K562 (cell line): ENCODE measurements around the gene PHKG2. TPM values are rescaled to one million over a fixed set of nuclear protein-coding genes. Genes with fewer than 3 reads are reported as not detected.

Source experiments
- CBFB ChIP-seq: sonication (generic); formaldehyde crosslinking; IDR thresholded peaks from 2 replicates; pipeline ENCODE4 v1.4.0; 2020; ENCODE audit warnings: mild to moderate bottlenecking, missing genetic modification reagents
- KAT7 ChIP-seq: sonication (generic); formaldehyde crosslinking; IDR thresholded peaks from 2 replicates; pipeline ENCODE4 v1.8.0; 2022; ENCODE audit warnings: missing genetic modification reagents, mild to moderate bottlenecking, borderline replicate concordance
- KDM1A ChIP-seq, 2 experiments: fragments of 450-650 bp; IDR thresholded peaks; 2 replicates each; pipeline ENCODE4 v1.6.1; 2016; ENCODE audit warnings: mild to moderate bottlenecking in 2 of 2
- KDM5B ChIP-seq: fragments of 200-600 bp; sonication (generic); IDR thresholded peaks from 2 replicates; pipeline ENCODE4 v1.6.1; 2012; ENCODE audit warnings: low read depth, mild to moderate bottlenecking, moderate library complexity, low read length, control low read depth, inconsistent platforms; ENCODE audit not compliant: insufficient replicate concordance
- MTA3 ChIP-seq: fragments of 450-650 bp; formaldehyde crosslinking; IDR thresholded peaks from 2 replicates; pipeline ENCODE4 v1.6.1; 2017; ENCODE audit warnings: mild to moderate bottlenecking, borderline replicate concordance
- TBP ChIP-seq: optimal IDR thresholded peaks from 2 replicates; pipeline ENCODE3; 2011; ENCODE audit warnings: low read depth, low read length, improper control_type of control experiment
- ZNF146 ChIP-seq: IDR thresholded peaks from one replicate; pipeline ENCODE4 v1.6.1; 2018; ENCODE audit warnings: missing compliant biosample characterization; ENCODE audit not compliant: unreplicated experiment
- ZNF212 ChIP-seq: fragments of 450-650 bp; formaldehyde crosslinking; IDR thresholded peaks from 2 replicates; pipeline ENCODE4 v1.4.0; 2020; ENCODE audit warnings: mild to moderate bottlenecking
- ZNF444 ChIP-seq: fragments of 250-450 bp; sonication (Bioruptor Pico); IDR thresholded peaks from 2 replicates; pipeline ENCODE4 v1.4.0; 2020; ENCODE audit warnings: mild to moderate bottlenecking, moderate library complexity
- polyA plus RNA-seq, 8 experiments: library from polyadenylated mRNA; depleted of rRNA in 4 of 8; stranded (reverse) in 5 of 8; unstranded in 3 of 8; fragments of >200 nt; fragmentation: Nextera tagmentation in 2 of 8; fragmentation: Illumina TruSeq in 1 of 8; extraction: Ambion mirVana in 2 of 8; extraction: Trizol in 1 of 8; gene quantifications; 2 replicates each; pipeline versions ENCODE4 v1.2.1 to v1.2.3, GENCODE V29; 2011 to 2014; ENCODE audit warnings: inconsistent platforms in 1 of 8, missing spikeins in 1 of 8
- total RNA-seq, 7 experiments: library from RNA; depleted of rRNA in 6 of 7; stranded (reverse); fragments of >200 nt in 6 of 7; fragmentation: Illumina TruSeq in 2 of 7; extraction: Trizol in 2 of 7; gene quantifications; 2 replicates each; pipeline versions ENCODE4 v1.2.1 to v1.2.3, GENCODE V29; 2011 to 2021; ENCODE audit warnings: low replicate concordance in 1 of 7
- TF ChIP-seq, protein P1 (sequence below): sonication (generic); formaldehyde crosslinking; IDR thresholded peaks from 2 replicates; pipeline ENCODE4 v1.8.1; 2023; ENCODE audit warnings: mild to moderate bottlenecking, missing genetic modification reagents
- TF ChIP-seq, protein P2 (sequence below): fragments of 450-650 bp; IDR thresholded peaks from 2 replicates; pipeline ENCODE4 v1.6.1; 2017; ENCODE audit warnings: antibody characterized with exemption, mild to moderate bottlenecking
- TF ChIP-seq, protein P3 (sequence below): sonication (generic); formaldehyde crosslinking; IDR thresholded peaks from 2 replicates; pipeline ENCODE4 v1.8.0; 2022; ENCODE audit warnings: mild to moderate bottlenecking, missing genetic modification reagents
- TF ChIP-seq, protein P4 (sequence below): IDR thresholded peaks from 3 replicates; pipeline ENCODE4 v1.6.1; 2011; ENCODE audit warnings: borderline replicate concordance, mild to moderate bottlenecking; ENCODE audit not compliant: insufficient read length, insufficient read depth

The PHKG2 gene
- total and polyA plus RNA-seq, 9 of the 15 experiments (the other 6 are each of a cell fraction or from before 2014, with no cell fraction given): 5.8 to 54.2 (median 30.7) TPM

DNA sequence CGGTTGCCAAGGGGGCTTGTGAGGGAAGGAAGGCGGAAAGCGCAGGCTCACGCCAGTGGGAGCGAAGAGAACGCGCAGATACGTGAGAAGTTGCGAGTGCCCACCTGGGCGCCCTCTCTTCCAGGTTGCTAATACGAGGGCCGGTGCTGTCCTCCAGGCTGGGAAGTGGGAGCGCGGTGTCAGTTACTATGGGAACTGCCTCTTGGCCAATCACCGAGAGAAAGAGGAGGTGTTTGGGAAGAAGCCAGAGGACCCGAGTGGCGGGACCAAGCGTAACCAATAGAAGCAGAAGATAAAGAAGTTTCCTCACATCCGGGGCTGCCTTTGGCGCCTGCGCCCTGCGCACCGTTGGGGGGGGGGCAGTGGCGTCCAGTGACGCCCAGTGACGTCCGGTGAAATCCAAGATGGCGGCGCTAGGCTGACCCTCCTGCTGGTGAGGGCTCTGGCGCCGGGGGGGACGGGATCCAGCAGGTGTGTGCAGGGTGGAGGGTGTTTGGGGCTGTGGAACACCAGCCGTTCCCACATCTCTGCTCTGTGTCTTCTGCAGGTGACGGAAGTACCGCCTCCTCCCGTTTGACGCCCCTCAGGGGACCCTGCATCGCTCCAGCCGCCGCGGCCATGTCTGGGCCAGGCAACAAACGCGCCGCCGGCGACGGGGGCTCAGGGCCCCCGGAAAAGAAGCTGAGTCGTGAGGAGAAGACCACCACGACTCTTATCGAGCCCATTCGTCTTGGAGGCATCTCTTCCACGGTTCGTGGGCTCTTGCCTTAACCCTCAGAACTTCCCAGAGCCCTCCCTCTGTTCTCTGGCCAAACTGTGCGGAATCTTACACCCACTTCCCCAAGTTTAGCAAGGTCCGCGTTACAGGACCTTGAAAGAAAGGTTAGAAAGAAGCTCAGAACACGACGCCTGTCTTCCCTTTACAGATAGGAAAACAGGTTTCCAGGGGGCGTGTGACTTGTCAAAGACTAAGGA, 14.0 kb downstream of the PHKG2 start, which contains the start of the genes CFAP119 and RNF40 (continued):
- no peak for TF ChIP-seq ZNF212 (CRISPR knock-in tag)
- TF ChIP-seq ZNF146 (CRISPR knock-in tag): no peak
- TF ChIP-seq ZNF444 (CRISPR knock-in tag): no peak
- TF ChIP-seq, protein P1, sequence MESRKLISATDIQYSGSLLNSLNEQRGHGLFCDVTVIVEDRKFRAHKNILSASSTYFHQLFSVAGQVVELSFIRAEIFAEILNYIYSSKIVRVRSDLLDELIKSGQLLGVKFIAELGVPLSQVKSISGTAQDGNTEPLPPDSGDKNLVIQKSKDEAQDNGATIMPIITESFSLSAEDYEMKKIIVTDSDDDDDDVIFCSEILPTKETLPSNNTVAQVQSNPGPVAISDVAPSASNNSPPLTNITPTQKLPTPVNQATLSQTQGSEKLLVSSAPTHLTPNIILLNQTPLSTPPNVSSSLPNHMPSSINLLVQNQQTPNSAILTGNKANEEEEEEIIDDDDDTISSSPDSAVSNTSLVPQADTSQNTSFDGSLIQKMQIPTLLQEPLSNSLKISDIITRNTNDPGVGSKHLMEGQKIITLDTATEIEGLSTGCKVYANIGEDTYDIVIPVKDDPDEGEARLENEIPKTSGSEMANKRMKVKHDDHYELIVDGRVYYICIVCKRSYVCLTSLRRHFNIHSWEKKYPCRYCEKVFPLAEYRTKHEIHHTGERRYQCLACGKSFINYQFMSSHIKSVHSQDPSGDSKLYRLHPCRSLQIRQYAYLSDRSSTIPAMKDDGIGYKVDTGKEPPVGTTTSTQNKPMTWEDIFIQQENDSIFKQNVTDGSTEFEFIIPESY (CRISPR knock-in tag): no peak
- TF ChIP-seq, protein P2, sequence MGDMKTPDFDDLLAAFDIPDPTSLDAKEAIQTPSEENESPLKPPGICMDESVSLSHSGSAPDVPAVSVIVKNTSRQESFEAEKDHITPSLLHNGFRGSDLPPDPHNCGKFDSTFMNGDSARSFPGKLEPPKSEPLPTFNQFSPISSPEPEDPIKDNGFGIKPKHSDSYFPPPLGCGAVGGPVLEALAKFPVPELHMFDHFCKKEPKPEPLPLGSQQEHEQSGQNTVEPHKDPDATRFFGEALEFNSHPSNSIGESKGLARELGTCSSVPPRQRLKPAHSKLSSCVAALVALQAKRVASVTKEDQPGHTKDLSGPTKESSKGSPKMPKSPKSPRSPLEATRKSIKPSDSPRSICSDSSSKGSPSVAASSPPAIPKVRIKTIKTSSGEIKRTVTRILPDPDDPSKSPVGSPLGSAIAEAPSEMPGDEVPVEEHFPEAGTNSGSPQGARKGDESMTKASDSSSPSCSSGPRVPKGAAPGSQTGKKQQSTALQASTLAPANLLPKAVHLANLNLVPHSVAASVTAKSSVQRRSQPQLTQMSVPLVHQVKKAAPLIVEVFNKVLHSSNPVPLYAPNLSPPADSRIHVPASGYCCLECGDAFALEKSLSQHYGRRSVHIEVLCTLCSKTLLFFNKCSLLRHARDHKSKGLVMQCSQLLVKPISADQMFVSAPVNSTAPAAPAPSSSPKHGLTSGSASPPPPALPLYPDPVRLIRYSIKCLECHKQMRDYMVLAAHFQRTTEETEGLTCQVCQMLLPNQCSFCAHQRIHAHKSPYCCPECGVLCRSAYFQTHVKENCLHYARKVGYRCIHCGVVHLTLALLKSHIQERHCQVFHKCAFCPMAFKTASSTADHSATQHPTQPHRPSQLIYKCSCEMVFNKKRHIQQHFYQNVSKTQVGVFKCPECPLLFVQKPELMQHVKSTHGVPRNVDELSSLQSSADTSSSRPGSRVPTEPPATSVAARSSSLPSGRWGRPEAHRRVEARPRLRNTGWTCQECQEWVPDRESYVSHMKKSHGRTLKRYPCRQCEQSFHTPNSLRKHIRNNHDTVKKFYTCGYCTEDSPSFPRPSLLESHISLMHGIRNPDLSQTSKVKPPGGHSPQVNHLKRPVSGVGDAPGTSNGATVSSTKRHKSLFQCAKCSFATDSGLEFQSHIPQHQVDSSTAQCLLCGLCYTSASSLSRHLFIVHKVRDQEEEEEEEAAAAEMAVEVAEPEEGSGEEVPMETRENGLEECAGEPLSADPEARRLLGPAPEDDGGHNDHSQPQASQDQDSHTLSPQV: no peak
- TF ChIP-seq MTA3: no peak; the same call in 1 of the 2 replicates
- TF ChIP-seq KDM5B: peak; percentile 87
- TF ChIP-seq, protein P3, sequence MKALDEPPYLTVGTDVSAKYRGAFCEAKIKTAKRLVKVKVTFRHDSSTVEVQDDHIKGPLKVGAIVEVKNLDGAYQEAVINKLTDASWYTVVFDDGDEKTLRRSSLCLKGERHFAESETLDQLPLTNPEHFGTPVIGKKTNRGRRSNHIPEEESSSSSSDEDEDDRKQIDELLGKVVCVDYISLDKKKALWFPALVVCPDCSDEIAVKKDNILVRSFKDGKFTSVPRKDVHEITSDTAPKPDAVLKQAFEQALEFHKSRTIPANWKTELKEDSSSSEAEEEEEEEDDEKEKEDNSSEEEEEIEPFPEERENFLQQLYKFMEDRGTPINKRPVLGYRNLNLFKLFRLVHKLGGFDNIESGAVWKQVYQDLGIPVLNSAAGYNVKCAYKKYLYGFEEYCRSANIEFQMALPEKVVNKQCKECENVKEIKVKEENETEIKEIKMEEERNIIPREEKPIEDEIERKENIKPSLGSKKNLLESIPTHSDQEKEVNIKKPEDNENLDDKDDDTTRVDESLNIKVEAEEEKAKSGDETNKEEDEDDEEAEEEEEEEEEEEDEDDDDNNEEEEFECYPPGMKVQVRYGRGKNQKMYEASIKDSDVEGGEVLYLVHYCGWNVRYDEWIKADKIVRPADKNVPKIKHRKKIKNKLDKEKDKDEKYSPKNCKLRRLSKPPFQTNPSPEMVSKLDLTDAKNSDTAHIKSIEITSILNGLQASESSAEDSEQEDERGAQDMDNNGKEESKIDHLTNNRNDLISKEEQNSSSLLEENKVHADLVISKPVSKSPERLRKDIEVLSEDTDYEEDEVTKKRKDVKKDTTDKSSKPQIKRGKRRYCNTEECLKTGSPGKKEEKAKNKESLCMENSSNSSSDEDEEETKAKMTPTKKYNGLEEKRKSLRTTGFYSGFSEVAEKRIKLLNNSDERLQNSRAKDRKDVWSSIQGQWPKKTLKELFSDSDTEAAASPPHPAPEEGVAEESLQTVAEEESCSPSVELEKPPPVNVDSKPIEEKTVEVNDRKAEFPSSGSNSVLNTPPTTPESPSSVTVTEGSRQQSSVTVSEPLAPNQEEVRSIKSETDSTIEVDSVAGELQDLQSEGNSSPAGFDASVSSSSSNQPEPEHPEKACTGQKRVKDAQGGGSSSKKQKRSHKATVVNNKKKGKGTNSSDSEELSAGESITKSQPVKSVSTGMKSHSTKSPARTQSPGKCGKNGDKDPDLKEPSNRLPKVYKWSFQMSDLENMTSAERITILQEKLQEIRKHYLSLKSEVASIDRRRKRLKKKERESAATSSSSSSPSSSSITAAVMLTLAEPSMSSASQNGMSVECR (CRISPR knock-in tag): peak; percentile 97
- TF ChIP-seq KAT7 (CRISPR knock-in tag): no peak
- peak; percentile 71 for TF ChIP-seq TBP
- TF ChIP-seq CBFB (CRISPR knock-in tag): no peak
- TF ChIP-seq, protein P4, sequence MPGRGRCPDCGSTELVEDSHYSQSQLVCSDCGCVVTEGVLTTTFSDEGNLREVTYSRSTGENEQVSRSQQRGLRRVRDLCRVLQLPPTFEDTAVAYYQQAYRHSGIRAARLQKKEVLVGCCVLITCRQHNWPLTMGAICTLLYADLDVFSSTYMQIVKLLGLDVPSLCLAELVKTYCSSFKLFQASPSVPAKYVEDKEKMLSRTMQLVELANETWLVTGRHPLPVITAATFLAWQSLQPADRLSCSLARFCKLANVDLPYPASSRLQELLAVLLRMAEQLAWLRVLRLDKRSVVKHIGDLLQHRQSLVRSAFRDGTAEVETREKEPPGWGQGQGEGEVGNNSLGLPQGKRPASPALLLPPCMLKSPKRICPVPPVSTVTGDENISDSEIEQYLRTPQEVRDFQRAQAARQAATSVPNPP: no peak
- no peak for TF ChIP-seq KDM1A (IDR thresholded peaks at IDR 0.05)
